GM19452 (cell line): Measurements from ENCODE around the gene GAREM2.

Source experiments
- ATAC-seq: cut with Tn5 transposase; IDR thresholded peaks from one replicate; pipeline ENCODE4 v1.9.1; 2021; ENCODE audit not compliant: unreplicated experiment

Gene GAREM2

GRCh38 chr2:26169226-26169625 lies 3.7 kb upstream of the GAREM2 start:
- no peak for ATAC-seq

DNA sequence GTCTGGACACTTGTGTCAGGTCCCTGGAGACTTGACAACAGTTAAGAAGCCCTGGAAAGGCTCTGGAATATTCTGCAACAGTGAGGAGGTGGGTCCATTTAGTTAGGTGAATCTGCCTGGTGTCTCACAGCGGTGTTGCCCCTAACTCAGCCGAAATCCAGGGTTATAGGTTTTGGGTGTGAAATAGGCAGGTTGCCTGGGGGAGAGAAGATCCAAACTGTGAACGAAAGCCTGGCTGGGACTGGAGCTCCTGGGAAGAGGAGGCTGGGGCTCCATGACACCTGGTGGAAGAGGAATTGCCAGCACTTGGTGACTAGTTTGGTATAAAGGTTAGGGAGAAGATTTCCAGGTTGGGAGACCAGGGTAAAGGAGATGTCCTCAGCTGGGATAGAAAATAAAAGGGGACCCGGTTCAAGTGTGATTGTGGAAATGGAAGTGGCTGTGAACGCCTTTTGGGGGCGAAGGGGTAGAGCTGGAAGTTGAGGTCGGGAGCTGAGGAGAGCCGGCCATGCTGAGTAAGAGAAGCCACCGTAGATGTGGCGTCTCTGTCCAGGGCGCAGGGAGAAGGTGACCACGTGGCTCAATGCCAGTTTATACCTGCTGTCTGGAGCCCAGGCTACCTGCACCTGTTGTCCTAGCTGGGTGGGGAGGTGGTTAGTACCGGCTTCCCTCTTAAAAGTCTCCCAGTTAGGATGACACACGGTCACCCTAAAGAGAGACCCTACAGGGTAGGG lies 3.0 kb upstream of the GAREM2 start:
- no peak for ATAC-seq

DNA sequence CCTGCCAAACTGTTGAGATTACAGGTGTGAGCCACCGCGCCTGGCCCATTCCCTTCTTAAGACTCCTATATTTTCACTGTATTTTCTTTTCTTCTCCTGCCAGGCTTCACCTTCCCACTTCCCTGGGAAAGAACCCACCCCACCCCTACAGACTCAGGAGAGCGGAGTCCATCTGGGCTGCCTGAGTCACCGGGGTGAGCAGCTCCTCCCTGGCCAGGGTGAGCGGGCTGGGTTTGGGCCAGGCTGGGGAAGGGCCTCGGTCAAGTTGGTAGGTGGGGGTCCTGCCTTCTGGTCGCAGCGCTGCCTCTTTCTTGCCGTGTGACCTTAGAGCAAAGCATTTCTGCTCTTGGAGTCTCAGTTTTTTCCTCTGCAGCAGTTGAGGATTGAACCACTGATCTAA lies 2.1 kb upstream of the GAREM2 start:
- ATAC-seq: no peak

GRCh38 chr2:26172189-26172870 lies 558 bp upstream of the GAREM2 start:
- ATAC-seq: no peak

DNA sequence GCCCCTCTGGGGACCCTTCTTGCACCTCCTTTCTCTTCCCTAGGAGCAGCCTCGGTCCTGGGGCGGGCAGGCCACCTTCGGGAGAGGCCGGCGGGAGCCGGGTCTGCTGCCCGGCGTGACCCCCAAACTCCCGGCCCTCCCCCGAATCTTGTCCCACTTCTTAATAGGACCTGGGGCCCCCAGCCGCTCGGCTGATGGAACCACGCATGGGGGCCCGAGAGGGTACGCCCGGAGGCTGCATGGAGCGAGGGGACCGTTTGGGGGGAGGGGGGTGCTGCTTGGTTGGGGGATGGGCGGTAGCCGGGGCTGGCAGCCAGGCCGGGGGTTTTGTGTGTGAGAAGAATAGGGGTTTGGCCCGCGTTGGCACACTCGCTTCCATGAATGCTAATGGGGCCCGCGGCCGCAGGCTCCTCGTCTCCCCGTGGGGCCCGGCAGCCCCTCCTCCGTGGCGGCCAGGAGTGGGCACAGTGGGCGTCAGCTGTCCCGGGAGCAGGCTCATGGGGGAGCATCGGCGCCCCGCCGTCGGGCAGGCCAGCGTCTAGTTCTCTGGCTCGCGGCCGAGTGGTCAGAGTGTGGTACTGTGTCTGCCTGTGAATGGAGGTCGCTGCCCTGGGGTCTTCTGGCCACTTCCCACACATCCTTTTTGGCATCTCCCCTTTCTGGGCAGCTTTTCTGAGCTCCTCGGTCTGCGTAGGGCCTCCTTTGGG lies 1.0 kb downstream of the GAREM2 start:
- ATAC-seq: no peak

DNA sequence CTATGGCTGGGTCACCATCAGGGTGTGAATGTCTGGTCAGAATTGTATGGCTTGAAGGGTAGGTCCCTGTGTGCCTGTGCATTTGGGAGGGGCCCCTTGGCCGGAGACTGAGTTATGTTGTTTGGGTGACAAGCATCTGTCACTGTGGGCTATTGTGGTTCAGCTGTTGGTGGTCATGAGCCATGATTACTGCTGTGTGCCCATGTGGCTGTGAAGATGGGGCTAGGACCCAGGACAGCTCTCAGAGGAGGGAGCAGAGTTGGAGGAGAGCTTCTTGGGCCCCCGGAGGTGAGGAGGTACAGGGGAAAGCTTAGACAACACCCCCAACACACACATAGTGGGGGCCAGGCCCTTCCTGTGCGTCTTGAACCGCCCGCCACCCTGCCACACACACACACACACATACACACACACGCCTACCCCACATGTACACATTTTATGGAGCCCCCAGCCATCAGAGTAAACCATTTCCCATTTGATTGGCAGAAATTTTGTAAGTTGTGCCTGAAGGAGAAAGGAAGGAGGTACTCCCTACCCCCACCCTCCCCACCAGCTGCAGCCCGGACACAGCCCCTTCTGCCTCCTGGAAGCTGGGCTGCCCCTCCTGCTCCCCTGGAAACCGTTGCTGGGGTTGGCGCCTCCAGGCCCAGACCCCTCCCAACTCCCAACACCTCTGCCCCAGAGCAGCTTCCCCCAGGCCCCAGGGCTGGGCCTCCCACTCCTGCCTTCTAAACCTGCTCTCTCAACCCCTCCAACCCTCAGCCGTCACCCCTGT lies 2.0 kb downstream of the GAREM2 start:
- ATAC-seq: no peak

- ATAC-seq: no peak
Measured at GRCh38 chr2:26175466-26176278, 2.8 kb downstream of the GAREM2 start.

- ATAC-seq: no peak
Measured at GRCh38 chr2:26176279-26176615, 3.4 kb downstream of the GAREM2 start.

GRCh38 chr2:26177122-26177521 lies 4.2 kb downstream of the GAREM2 start:
- no peak for ATAC-seq

- ATAC-seq: no peak
Measured at GRCh38 chr2:26178246-26178645, 5.4 kb downstream of the GAREM2 start.

GRCh38 chr2:26178746-26179436 lies 6.0 kb downstream of the GAREM2 start:
- ATAC-seq: no peak

GRCh38 chr2:26179446-26179913 lies 6.6 kb downstream of the GAREM2 start:
- no peak for ATAC-seq

- ATAC-seq: no peak
Measured at GRCh38 chr2:26182441-26182840, 9.6 kb downstream of the GAREM2 start.

- ATAC-seq: no peak
Measured at GRCh38 chr2:26182887-26183630, 10.2 kb downstream of the GAREM2 start.

- no peak for ATAC-seq
Measured at GRCh38 chr2:26184121-26184520, 11.2 kb downstream of the GAREM2 start.

DNA sequence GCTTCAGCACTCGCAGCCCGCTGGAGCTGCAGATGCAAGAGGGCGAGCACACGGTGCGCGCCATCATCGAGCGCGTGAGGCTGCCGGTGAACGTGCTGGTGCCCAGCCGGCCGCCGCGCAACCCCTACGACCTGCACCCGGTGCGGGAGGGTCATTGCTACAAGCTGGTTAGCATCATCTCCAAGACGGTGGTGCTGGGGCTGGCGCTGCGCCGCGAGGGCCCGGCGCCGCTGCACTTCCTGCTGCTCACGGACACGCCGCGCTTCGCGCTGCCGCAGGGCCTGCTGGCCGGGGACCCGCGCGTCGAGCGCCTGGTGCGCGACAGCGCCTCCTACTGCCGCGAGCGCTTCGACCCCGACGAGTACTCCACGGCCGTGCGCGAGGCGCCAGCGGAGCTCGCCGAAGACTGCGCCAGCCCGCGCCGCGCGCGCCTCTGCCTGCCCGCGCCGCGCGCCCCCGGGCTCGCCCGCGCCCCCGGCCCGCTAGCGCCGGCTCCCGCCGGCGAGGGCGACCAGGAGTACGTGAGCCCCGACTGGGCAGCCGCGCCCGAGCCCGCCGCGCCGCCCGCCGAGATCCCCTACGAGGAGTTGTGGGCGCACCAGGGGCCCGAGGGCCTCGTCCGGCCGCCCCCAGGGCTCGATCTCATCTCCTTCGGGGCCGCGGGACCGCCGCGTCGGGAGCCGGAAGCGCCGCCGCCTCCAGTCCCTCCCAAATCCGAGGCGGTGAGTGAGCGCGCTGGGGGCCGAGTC lies 11.8 kb downstream of the GAREM2 start:
- ATAC-seq: peak; percentile 84

DNA sequence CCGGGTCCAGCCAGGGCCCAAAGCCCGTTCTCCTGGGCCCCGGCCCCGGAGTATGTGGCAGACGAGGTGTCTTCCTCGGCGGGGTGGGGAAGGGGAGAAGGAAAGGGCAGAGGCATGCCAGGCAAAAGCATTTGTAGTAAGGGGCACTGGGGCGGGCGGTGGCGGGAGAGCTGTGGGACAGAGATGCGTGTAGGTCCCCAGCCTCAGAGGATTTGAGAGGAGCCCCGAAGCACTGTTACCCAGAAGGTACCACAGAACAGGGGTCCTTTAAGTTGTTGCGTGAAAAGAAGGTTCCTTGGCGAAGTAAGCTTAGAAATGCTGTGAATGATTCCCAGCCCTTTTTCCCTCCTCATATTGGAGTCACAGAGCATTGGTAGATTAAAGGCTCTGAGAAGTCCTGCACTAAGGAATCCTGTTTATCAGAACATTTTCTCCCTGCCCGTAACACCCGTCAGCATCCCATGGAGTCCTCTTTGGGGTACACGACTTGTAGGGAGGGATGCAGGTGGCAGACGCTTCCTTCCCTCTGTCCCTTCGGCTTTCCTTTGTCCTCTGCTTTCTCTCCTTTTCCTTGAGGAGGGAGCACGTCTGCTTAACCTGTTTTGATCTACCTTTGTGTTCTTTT lies 12.5 kb downstream of the GAREM2 start:
- ATAC-seq: no peak
